Fibroblast of skin of right quadriceps (primary cell): ENCODE results near the gene EBLN2.

Source experiments
- DNase-seq: peaks from one replicate; pipeline ENCODE4 v3.0.0-alpha.2; 2013

EBLN2 gene

GRCh38 chr3:73108750-73109149, 47.3 kb downstream of the EBLN2 start:
- no peak for DNase-seq

- DNase-seq, result no peak
Observed at GRCh38 chr3:73110530-73110929, 49.1 kb downstream of the EBLN2 start.
